Neural cell (in vitro differentiated cells): ENCODE results near the gene RSPO4.

Experiments used
- EP300 ChIP-seq: fragments of 450-650 bp; conservative IDR thresholded peaks from 2 replicates; pipeline ENCODE4 v1.6.1; 2014; ENCODE audit warnings: antibody characterized with exemption, mild to moderate bottlenecking, moderate library complexity; ENCODE audit not compliant: poor library complexity, severe bottlenecking
- EZH2 ChIP-seq: fragments of 200-600, 300-800 bp; shearing (Covaris generic), sonication (generic); IDR thresholded peaks from 2 replicates; pipeline ENCODE4 v1.6.1; 2014; ENCODE audit warnings: antibody characterized with exemption, low read length, borderline replicate concordance, mild to moderate bottlenecking; ENCODE audit not compliant: insufficient read depth, poor library complexity, severe bottlenecking
- MXI1 ChIP-seq: fragments of 450-650 bp; conservative IDR thresholded peaks from 2 replicates; pipeline ENCODE4 v1.6.1; 2014; ENCODE audit warnings: antibody characterized with exemption, mild to moderate bottlenecking; ENCODE audit not compliant: poor library complexity, severe bottlenecking
- POLR2AphosphoS5 ChIP-seq: IDR thresholded peaks from 2 replicates; pipeline ENCODE4 v1.6.1; 2012
- RAD21 ChIP-seq: fragments of 450-650 bp; conservative IDR thresholded peaks from 2 replicates; pipeline ENCODE4 v1.6.1; 2014; ENCODE audit warnings: antibody characterized with exemption, mild to moderate bottlenecking, moderate library complexity
- SMC3 ChIP-seq: fragments of 450-650 bp; conservative IDR thresholded peaks from 2 replicates; pipeline ENCODE4 v1.6.1; 2014; ENCODE audit warnings: antibody characterized with exemption, mild to moderate bottlenecking, moderate library complexity; ENCODE audit not compliant: poor library complexity
- TAF1 ChIP-seq: IDR thresholded peaks from 2 replicates; pipeline ENCODE4 v1.6.1; 2012; ENCODE audit warnings: low read depth
- TF ChIP-seq, protein P1 (sequence below): fragments of 450-650 bp; IDR thresholded peaks from 2 replicates; pipeline ENCODE4 v1.5.1; 2014; ENCODE audit warnings: antibody characterized with exemption, mild to moderate bottlenecking, moderate library complexity; ENCODE audit not compliant: poor library complexity, severe bottlenecking
- TF ChIP-seq, protein P2 (sequence below): IDR thresholded peaks from 2 replicates; pipeline ENCODE4 v1.6.1; 2012; ENCODE audit warnings: borderline replicate concordance

DNA sequence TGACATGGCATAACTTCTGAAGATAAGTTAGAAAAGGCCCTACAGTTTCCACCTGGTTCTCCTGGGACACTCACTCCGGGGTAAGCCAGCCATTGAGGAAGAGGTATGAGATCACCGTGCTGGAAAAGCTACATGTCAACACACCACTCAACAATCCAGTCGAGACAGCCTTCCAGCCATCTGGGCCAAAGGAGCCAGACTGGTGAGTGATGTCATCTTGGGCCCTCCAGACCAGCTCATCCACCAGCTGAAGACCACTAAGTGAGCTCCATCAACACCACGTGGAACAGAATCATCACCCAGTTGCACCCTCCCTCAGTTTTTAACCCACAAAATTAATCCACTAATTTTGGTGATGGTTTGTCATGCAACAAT is 32.3 kb upstream of the RSPO4 start:
- TF ChIP-seq SMC3 (no peak), POLR2AphosphoS5 (no peak), TAF1 (no peak), EZH2 (no peak), EP300 (no peak), MXI1 (no peak), RAD21 (no peak)
- TF ChIP-seq, protein P1, sequence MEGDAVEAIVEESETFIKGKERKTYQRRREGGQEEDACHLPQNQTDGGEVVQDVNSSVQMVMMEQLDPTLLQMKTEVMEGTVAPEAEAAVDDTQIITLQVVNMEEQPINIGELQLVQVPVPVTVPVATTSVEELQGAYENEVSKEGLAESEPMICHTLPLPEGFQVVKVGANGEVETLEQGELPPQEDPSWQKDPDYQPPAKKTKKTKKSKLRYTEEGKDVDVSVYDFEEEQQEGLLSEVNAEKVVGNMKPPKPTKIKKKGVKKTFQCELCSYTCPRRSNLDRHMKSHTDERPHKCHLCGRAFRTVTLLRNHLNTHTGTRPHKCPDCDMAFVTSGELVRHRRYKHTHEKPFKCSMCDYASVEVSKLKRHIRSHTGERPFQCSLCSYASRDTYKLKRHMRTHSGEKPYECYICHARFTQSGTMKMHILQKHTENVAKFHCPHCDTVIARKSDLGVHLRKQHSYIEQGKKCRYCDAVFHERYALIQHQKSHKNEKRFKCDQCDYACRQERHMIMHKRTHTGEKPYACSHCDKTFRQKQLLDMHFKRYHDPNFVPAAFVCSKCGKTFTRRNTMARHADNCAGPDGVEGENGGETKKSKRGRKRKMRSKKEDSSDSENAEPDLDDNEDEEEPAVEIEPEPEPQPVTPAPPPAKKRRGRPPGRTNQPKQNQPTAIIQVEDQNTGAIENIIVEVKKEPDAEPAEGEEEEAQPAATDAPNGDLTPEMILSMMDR, result no peak
- TF ChIP-seq, protein P2, sequence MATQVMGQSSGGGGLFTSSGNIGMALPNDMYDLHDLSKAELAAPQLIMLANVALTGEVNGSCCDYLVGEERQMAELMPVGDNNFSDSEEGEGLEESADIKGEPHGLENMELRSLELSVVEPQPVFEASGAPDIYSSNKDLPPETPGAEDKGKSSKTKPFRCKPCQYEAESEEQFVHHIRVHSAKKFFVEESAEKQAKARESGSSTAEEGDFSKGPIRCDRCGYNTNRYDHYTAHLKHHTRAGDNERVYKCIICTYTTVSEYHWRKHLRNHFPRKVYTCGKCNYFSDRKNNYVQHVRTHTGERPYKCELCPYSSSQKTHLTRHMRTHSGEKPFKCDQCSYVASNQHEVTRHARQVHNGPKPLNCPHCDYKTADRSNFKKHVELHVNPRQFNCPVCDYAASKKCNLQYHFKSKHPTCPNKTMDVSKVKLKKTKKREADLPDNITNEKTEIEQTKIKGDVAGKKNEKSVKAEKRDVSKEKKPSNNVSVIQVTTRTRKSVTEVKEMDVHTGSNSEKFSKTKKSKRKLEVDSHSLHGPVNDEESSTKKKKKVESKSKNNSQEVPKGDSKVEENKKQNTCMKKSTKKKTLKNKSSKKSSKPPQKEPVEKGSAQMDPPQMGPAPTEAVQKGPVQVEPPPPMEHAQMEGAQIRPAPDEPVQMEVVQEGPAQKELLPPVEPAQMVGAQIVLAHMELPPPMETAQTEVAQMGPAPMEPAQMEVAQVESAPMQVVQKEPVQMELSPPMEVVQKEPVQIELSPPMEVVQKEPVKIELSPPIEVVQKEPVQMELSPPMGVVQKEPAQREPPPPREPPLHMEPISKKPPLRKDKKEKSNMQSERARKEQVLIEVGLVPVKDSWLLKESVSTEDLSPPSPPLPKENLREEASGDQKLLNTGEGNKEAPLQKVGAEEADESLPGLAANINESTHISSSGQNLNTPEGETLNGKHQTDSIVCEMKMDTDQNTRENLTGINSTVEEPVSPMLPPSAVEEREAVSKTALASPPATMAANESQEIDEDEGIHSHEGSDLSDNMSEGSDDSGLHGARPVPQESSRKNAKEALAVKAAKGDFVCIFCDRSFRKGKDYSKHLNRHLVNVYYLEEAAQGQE, result no peak
